ENCODE data around the gene IFT20. TPM values are rescaled to one million over a fixed set of nuclear protein-coding genes. Genes with fewer than 3 reads are reported as not detected.

Gene IFT20
- total and polyA plus RNA-seq, 2 experiments from 2014 or later, result 13.2 to 32.3 TPM

GRCh38 chr17:28328325-28328724, 6.9 kb downstream of the IFT20 start:
- H3K9me2 ChIP-seq (ENCODE audit: insufficient read depth), result no peaks in the 10 kb centered on the region
- H2AFZ ChIP-seq, result no peak overlapping the region
- no peak for TF ChIP-seq JUNB (IDR thresholded peaks at IDR 0.05; ENCODE audit: unreplicated experiment)
- no peak for TF ChIP-seq REST (IDR thresholded peaks at IDR 0.05; ENCODE audit: unreplicated experiment)
- no peak for TF ChIP-seq ETS1 (IDR thresholded peaks at IDR 0.05)
- no peak for TF ChIP-seq STAT1 (IDR thresholded peaks at IDR 0.05; ENCODE audit: unreplicated experiment)
- no peak for TF ChIP-seq EZH2phosphoT487 (IDR thresholded peaks at IDR 0.05; ENCODE audit: unreplicated experiment)
- TF ChIP-seq ZNF331 (CRISPR knock-in tag; IDR thresholded peaks at IDR 0.05; ENCODE audit: low read depth), result no peak
- TF ChIP-seq EZH2 (IDR thresholded peaks at IDR 0.05; ENCODE audit: low read depth, unreplicated experiment), result no peak
- TF ChIP-seq NANOG (IDR thresholded peaks at IDR 0.05; ENCODE audit: borderline replicate concordance), result no peak
- no peak for TF ChIP-seq CREB1 (CRISPR knock-in tag; IDR thresholded peaks at IDR 0.05; ENCODE audit: low read depth)
- no peak for TF ChIP-seq ZNF114 (CRISPR knock-in tag; IDR thresholded peaks at IDR 0.05)
- no peak for TF ChIP-seq CTCF (conservative IDR thresholded peaks at IDR 0.05; ENCODE audit: low read depth in 2 of 2)
- no peak for TF ChIP-seq POLR2AphosphoS5 (IDR thresholded peaks at IDR 0.05; ENCODE audit: low read depth)
- no peak for TF ChIP-seq ZNF462 (CRISPR knock-in tag; IDR thresholded peaks at IDR 0.05)
- no peak for ATAC-seq
- peaks cover 23% of the 10 kb centered on the region; the same call in 1 of the 2 replicates for H3F3A ChIP-seq (replicated peaks; ENCODE audit: low read depth)
- peaks cover 47% of the 10 kb centered on the region for H4K20me1 ChIP-seq (replicated peaks; ENCODE audit: insufficient read depth)
- peaks cover 22% of the 10 kb centered on the region for H3K36me3 ChIP-seq (ENCODE audit: insufficient read depth)
- H3K4me3 ChIP-seq, result no peak overlapping the region
- H3K4me1 ChIP-seq (ENCODE audit: insufficient read depth), result peaks cover 11% of the 10 kb centered on the region
- no peak overlapping the region for H3K4me3 Mint-ChIP-seq
- H3K27ac Mint-ChIP-seq, result no peak overlapping the region
- DNase-seq (ENCODE audit: low spot score), result no peak
- H3K36me3 Mint-ChIP-seq (ENCODE audit: low read depth), result peaks cover 48% of the 10 kb centered on the region
- H3K9me3 Mint-ChIP-seq, result no peaks in the 10 kb centered on the region
- no peaks in the 10 kb centered on the region for H3K27me3 ChIP-seq (ENCODE audit: insufficient read depth)
- no peaks in the 10 kb centered on the region; the same call in 2 of the 3 replicates for H3K4me1 Mint-ChIP-seq
- peaks cover 29% of the 10 kb centered on the region for H3K79me2 ChIP-seq (replicated peaks; ENCODE audit: insufficient read depth)
- no peak overlapping the region for H3K27ac ChIP-seq (ENCODE audit: low read depth)
- H3K4me2 ChIP-seq, result no peak overlapping the region
- peaks cover 5% of the 10 kb centered on the region for H3K27me3 Mint-ChIP-seq (ENCODE audit: insufficient read depth, low read depth, poor library complexity)

Data from GM23338 (cell line).